Left cardiac atrium (tissue), 4 donors: ENCODE measurements around the gene PROCR. TPM values are rescaled to one million over a fixed set of nuclear protein-coding genes. Genes with fewer than 3 reads are reported as not detected.
"Not testable (repeated sequence)": the region's sequence is repeated elsewhere in the genome, so short reads cannot be mapped to it uniquely, and the experiment has no call there.

Source experiments
- ATAC-seq, 2 donors: fragments of 200-7000 bp; cut with Tn5 transposase; one replicate each; pipeline ENCODE4 v1.9.1; 2020; ENCODE audit warnings: mild to moderate bottlenecking in 2 of 2, moderate library complexity in 2 of 2
- DNase-seq: peaks from one replicate; pipeline ENCODE4 v3.0.0-alpha.2; 2020
- intact Hi-C, 2 donors: fragments of 100-400 bp; cut with DNase I; formaldehyde crosslinking; loops; one replicate each; pipeline versions ENCODE4 v1.14.1 to v1.15.1; 2022 to 2023
- total RNA-seq, 2 donors: library from RNA; stranded (reverse); fragmentation: NEBNext Ultra II Directional; extraction: Animal tissue kit (Norgen Biotek cat#: 25700); gene quantifications; one replicate each; pipeline ENCODE4 v1.2.1, GENCODE V29; 2021
- donor health status: DM: no; HTN: yes; CAD: no.
- donor health status: DM: no; HTN: yes; CAD: no; lungs with severe emphysema.
- donor health status: DM: yes; HTN: yes; CAD: no.
- donor health status: Dilated cardiomyopathy.

PROCR gene
- total RNA-seq, 2 donors from 2014 or later = 26.9 to 41.9 TPM

DNA sequence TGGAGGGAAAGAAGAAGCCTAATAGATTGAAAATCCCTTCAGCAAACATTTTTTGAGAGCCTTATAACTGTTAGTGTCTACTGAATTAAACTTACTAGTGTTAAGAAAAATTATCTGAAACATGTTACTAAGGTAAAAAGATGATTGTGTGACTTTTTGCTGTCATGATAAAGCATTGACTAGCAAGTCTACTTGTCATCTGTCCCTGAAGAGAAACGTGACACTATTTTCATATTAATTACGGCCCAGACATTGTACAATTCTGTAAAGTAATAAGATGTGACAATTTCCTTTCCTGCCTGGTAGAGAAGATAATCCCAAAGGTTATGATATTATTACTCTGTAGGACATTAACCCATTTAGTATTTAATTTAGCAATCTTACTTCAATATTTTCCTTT, 15.9 kb upstream of the PROCR start:
- intact Hi-C loops = no loop called here
- ATAC-seq (no peak), DNase-seq (no peak)

GRCh38 chr20:35156978-35157377, 14.9 kb upstream of the PROCR start:
- ATAC-seq (no peak), DNase-seq (no peak)
- intact Hi-C loops = no loop called here

- DNase-seq, intact Hi-C loops, ATAC-seq: not testable (repeated sequence)
Measured at GRCh38 chr20:35160341-35160740, 11.5 kb upstream of the PROCR start.

DNA sequence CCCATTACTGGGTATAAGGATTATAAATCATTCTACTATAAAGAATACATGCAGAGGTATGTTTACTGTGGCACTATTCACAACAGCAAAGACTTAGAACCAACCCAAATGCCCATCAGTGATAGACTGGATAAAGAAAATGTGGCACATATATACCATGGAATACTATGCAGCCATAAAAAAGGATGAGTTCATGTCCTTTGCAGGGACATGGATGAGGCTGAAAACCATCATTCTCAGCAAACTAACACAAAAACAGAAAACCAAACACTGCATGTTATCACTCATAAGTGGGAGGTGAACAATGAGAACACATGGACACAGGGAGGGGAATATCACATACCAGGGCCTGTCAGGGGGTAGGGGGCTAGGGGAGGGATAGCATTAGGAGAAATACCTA, 7.3 kb upstream of the PROCR start:
- DNase-seq, intact Hi-C loops, ATAC-seq: not testable (repeated sequence)

- no peak for DNase-seq
- peak in 1 of 2 donors; percentile 28 for ATAC-seq
- intact Hi-C loops = no loop called here
Measured at GRCh38 chr20:35165221-35166185, 6.4 kb upstream of the PROCR start.

GRCh38 chr20:35166242-35166830, 5.5 kb upstream of the PROCR start:
- ATAC-seq (peak; percentile 93 to 95), DNase-seq (peak; percentile 81)
- intact Hi-C loops = no loop called here

DNA sequence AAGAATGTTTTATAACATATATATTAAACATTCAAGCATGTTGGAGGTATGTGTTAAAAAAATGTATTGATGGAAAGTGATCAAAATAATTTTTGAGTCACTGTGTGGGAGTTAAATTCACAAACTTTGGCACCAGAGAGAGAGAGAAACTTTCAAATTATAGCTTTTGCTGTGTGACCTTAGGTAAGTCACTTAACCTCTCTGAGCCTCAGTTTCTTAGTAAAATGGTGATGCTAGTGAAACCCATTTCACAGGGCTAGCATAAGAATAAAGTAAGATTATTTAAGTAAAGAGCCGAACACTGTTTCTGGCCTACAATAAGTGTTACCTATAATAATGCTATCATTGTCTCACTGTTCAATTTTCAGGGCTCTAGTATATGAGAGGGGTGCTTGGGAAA, 4.1 kb upstream of the PROCR start:
- intact Hi-C loops = no loop called here
- DNase-seq (no peak), ATAC-seq (no peak)

DNA sequence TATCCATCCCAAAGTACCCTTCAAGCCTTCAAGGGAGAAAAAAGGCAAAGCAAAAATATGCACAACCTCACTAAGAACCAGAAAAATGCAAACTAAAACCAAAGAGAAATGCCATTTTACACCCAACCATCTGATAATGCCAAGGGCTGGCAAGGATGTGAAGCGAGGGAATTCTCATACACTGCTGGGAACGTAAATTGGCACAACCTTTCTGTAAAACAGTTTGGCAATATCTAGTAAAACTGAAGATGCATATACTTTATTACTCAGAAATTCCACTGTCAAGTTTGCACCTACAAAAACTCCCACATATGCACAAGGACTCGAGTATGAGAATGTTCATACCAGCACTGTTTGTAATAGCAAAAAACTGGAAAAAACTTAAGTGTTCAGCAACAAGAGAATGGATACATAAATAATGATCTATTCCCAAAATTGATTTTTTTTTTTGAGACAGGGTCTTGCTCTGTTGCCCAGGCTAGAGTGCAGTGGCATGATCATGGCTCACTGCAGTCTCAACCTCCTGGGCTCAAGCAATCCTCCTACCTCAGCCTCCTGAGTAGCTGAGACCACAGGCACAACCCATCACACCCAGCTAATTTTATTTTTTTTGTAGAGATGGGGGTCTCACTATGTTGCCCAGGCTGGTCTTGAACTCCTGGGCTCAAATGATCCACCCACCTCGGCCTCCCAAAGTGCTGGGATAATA, 3.0 kb upstream of the PROCR start:
- ATAC-seq, DNase-seq, intact Hi-C loops: not testable (repeated sequence)

DNA sequence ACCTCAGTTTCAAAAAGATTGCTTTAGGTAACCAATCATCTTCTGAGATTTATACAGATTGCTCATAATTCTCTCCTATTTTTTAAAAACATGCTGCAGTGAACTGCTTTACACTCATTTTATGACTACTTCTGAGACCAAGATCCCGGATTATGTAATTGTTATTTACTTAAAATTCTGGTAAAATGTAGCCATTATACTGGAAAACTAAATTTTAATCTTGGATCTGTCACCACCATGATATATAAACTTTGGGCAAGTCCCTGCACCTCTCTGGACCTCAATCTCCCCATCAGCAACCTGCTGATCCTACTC, 477 bp upstream of the PROCR start:
- no peak for ATAC-seq
- no peak for DNase-seq
- intact Hi-C loops = no loop called here

DNA sequence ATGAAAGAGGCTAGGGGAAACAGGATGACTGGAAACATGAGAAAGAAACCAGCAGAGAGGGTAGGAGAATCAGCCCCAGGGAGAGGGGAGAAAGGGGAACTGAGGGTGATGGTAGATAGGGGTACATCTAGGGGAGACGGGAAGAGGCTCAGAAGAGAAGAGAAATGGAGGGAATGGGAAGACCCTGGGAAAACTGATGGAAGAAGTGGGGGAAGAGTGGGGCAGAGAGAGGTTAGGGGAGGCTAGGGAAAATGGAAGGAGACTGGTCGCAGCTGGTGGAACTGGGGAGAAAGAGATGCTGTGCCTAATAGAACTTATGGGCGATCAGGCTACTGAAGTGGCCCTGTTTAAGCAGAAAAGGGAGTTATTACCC, 548 bp downstream of the PROCR start:
- intact Hi-C loops = no loop called here
- ATAC-seq = no peak
- no peak for DNase-seq

DNA sequence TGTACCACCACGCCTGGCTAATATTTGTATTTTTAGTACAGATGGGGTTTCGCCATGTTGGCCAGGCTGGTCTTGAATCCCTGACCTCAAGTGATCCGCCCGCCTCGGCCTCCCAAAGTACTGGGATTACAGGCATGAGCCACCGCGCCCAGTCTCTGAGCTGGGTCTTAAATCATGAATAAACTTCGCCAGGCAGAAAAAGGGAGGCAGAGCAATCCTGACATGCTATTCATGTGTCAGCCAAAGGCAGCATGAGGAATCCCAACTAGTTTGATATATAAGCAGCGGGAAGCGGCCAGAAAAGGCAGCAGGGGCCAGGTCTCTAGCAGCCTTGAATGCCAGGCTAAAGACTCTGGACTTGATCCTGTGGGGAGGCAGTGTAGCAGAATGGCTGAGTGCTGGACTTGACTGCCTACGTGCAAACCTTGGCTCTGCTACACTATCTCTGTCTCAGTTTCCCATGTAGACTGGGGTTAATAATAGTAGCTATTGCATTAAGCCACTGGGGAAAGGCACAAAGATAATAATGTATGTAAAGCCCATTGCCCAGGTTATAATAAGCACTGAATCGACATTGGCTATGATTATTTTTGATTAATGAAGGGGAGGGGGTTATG, 1.8 kb downstream of the PROCR start:
- ATAC-seq = no peak

DNA sequence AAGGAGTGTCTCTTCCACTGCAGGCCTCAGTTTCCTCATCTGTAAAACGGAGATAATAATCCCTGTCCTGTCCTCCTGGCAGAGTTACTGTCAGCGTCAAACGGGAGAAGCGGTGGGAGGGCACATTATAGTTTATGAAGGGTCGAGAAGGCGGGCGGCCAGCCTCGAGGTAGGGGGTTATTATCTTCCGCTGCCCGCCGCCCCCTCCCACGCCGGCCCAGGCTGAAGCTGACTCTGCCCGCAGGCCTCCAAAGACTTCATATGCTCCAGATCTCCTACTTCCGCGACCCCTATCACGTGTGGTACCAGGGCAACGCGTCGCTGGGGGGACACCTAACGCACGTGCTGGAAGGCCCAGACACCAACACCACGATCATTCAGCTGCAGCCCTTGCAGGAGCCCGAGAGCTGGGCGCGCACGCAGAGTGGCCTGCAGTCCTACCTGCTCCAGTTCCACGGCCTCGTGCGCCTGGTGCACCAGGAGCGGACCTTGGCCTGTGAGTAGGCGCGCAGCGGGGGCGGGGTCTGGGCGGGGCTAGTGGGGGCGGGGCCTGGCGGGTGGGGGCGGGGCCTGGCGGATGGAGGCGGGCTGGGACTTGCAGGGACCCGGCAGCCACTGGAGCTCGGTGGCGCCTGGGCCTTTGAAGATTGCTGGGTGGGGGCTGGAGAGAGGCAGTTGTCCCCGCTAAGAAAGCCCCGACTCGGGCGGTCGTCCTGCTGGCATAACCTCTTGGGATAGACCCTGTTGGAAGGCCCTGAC, 2.8 kb downstream of the PROCR start:
- DNase-seq (peak; percentile 33), ATAC-seq (peak; percentile 25 to 29)
- intact Hi-C loops = no loop called here

More for the DNA sequence above, 1.8 kb downstream of the PROCR start:
- no peak for DNase-seq
- intact Hi-C loops = no loop called here

DNA sequence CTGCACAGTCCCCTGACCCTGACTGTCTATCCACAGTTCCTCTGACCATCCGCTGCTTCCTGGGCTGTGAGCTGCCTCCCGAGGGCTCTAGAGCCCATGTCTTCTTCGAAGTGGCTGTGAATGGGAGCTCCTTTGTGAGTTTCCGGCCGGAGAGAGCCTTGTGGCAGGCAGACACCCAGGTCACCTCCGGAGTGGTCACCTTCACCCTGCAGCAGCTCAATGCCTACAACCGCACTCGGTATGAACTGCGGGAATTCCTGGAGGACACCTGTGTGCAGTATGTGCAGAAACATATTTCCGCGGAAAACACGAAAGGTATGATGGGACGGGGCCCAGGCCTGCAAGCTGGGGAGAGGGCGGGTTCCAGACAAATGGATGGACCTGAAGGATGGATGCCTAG, 4.3 kb downstream of the PROCR start:
- DNase-seq (no peak), ATAC-seq (no peak)
- intact Hi-C loops = no loop called here

- no peak for ATAC-seq
- intact Hi-C loops = no loop called here
Measured at GRCh38 chr20:35179292-35180212, 7.7 kb downstream of the PROCR start.

DNA sequence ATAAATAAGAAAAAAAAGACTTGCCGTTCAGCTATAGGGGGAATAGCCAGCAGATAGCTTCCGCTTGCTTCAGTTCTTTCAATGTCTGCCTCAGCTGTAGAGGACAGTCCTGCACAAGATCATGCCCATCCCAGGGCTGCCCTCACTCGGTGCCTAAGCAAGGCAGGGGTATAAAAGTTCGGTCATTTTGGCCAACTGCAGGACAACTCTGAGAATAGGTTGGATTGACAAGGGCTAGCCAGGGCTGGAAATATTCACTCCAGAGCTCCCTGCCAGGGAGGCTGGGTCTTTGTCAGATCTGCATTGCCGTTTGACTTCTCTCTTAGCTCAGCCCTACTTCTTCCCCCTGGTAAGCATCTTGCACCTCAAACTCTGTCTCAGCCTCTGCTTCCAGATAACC, 8.4 kb downstream of the PROCR start:
- no peak for DNase-seq
- intact Hi-C loops = no loop called here
- ATAC-seq = no peak

More at GRCh38 chr20:35179292-35180212, 7.7 kb downstream of the PROCR start:
- DNase-seq = no peak

DNA sequence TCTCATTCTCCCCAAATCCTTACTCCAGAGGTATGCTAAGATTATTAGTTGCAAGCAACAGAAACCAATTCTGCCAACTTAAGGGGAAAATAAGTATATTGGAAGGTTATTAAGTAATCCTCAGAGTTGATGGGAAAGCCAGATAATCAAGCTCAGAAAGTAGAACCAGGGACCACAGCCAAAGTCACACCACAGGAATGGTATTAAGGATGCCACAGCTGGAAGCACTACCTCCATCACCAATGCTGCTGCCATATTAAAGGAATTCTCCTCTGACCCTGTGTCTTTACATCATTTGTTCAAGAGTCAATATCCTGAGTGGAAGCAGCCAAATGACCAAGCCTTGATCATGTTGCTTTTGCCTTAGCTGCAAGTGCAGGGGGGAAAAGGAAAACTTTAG, 9.9 kb downstream of the PROCR start:
- intact Hi-C loops = no loop called here
- DNase-seq (no peak), ATAC-seq (no peak)

- DNase-seq, intact Hi-C loops, ATAC-seq: not testable (repeated sequence)
Measured at GRCh38 chr20:35186691-35187289, 14.9 kb downstream of the PROCR start.
